ENCODE measurements around the gene SPG21. TPM values are rescaled to one million over a fixed set of nuclear protein-coding genes. Genes with fewer than 3 reads are reported as not detected.

Gene SPG21
- total and polyA plus RNA-seq, 2 of the 13 experiments (the other 11 are each of a cell fraction or from before 2014, with no cell fraction given): 36.7 to 42.4 TPM

- Histone ChIP-seq H3K36me3 (replicated peaks in 1 of 2; ENCODE audit: control insufficient read depth in 1 of 2, insufficient read depth in 2 of 2, low read length in 2 of 2) (no peaks in the 10 kb centered on the region), H3K79me2 (ENCODE audit: insufficient read depth, low read length) (no peaks in the 10 kb centered on the region), H3K4me1 (ENCODE audit: insufficient read depth, low read length) (0 out of 2 replicates have a peak, but pooled peaks cover 7% of the 10 kb centered on the region), H3K9ac (ENCODE audit: insufficient read depth, low read depth, low read length) (no peak overlapping the region), H3K4me2 (ENCODE audit: low read depth, low read length) (no peak overlapping the region), H4K20me1 (ENCODE audit: insufficient read depth, low read length) (no peaks in the 10 kb centered on the region), H3K9me3 (ENCODE audit: low read length) (no peaks in the 10 kb centered on the region), H3K27me3 (ENCODE audit: control insufficient read depth in 1 of 2, insufficient read depth in 2 of 2, low read length in 2 of 2) (no peaks in the 10 kb centered on the region), H3K27ac (ENCODE audit: extremely low read length, insufficient read depth, low read length) (no peak overlapping the region), H2AFZ (ENCODE audit: low read length) (no peak overlapping the region), H3K4me3 (replicated peaks in 1 of 3; ENCODE audit: insufficient read depth in 1 of 3, low read depth in 2 of 3, low read length in 3 of 3) (no peak overlapping the region)
- POLR2A ChIA-PET: no interaction called here
- in situ Hi-C loops (cut with HindIII; ENCODE audit: extremely low pct_ligation_motif_present, low pct_unique_long_range_greater_than_20kb) (no loop called here), intact Hi-C loops (cut with micrococcal nuclease; ENCODE audit: unreplicated experiment) (no loop called here)
- no peak for DNase-seq (ENCODE audit: low spot score)
- FAIRE-seq: no peak
- TF ChIP-seq GMEB2 (CRISPR knock-in tag; IDR thresholded peaks at IDR 0.05; ENCODE audit: low read depth): no peak
- peak; percentile 46; the same call in 1 of the 2 replicates for TF ChIP-seq CEBPB (IDR thresholded peaks at IDR 0.05; ENCODE audit: borderline replicate concordance, low read depth, low read length)
- CTCF ChIA-PET (ENCODE audit: low intra/inter-chr PET ratio, low total read pairs): no interaction called here
- 74% methylated on average over 3 of the region's 4 CpGs for WGBS (ENCODE audit: low lambda C conversion rate)
- no TSS peak for BruUV-seq (replicated peaks)
- ATAC-seq: no peak
Measured at GRCh38 chr15:64944961-64945360, 44.8 kb downstream of the SPG21 start.

GRCh38 chr15:64943512-64944225 lies 46.0 kb downstream of the SPG21 start:
- Histone ChIP-seq H3K27me3 (ENCODE audit: control insufficient read depth in 1 of 2, insufficient read depth in 2 of 2, low read length in 2 of 2) (no peaks in the 10 kb centered on the region), H3K9ac (ENCODE audit: insufficient read depth, low read depth, low read length) (no peak overlapping the region), H3K36me3 (replicated peaks in 1 of 2; ENCODE audit: control insufficient read depth in 1 of 2, insufficient read depth in 2 of 2, low read length in 2 of 2) (no peaks in the 10 kb centered on the region), H4K20me1 (ENCODE audit: insufficient read depth, low read length) (no peaks in the 10 kb centered on the region), H2AFZ (ENCODE audit: low read length) (no peak overlapping the region), H3K4me1 (ENCODE audit: insufficient read depth, low read length) (peaks cover 4% of the 10 kb centered on the region; the same call in 1 of the 2 replicates), H3K27ac (ENCODE audit: extremely low read length, insufficient read depth, low read length) (no peak overlapping the region), H3K79me2 (ENCODE audit: insufficient read depth, low read length) (no peaks in the 10 kb centered on the region), H3K9me3 (ENCODE audit: low read length) (no peaks in the 10 kb centered on the region), H3K4me2 (ENCODE audit: low read depth, low read length) (no peak overlapping the region), H3K4me3 (replicated peaks in 1 of 3; ENCODE audit: insufficient read depth in 1 of 3, low read depth in 2 of 3, low read length in 3 of 3) (no peak overlapping the region)
- WGBS (ENCODE audit: low lambda C conversion rate): 39% methylated on average over 5 of the region's 6 CpGs
- ChIA-PET CTCF (ENCODE audit: low intra/inter-chr PET ratio, low total read pairs) (no interaction called here), POLR2A (no interaction called here)
- no TSS peak for BruUV-seq (replicated peaks)
- no peak for FAIRE-seq
- DNase-seq (ENCODE audit: low spot score): no peak
- ATAC-seq: no peak
- in situ Hi-C loops (cut with HindIII; ENCODE audit: extremely low pct_ligation_motif_present, low pct_unique_long_range_greater_than_20kb): no loop called here
- intact Hi-C loops (cut with micrococcal nuclease; ENCODE audit: unreplicated experiment): no loop called here
- no peak for TF ChIP-seq CSRNP2 (CRISPR knock-in tag; conservative IDR thresholded peaks at IDR 0.05; ENCODE audit: low read depth)
- no peak for TF ChIP-seq MZF1 (CRISPR knock-in tag; IDR thresholded peaks at IDR 0.05; ENCODE audit: borderline replicate concordance)
- no peak for TF ChIP-seq ATF7-NPFF (CRISPR knock-in tag; IDR thresholded peaks at IDR 0.05; ENCODE audit: low read depth)
- TF ChIP-seq ZNF724P (CRISPR knock-in tag; IDR thresholded peaks at IDR 0.05; ENCODE audit: borderline replicate concordance): no peak
- no peak for TF ChIP-seq ZNF382 (CRISPR knock-in tag; IDR thresholded peaks at IDR 0.05; ENCODE audit: borderline replicate concordance)
- no peak for TF ChIP-seq FOXC1 (CRISPR knock-in tag; IDR thresholded peaks at IDR 0.05; ENCODE audit: borderline replicate concordance)
- TF ChIP-seq ZNF572 (CRISPR knock-in tag; IDR thresholded peaks at IDR 0.05): no peak
- no peak for TF ChIP-seq CSRNP1 (CRISPR knock-in tag; IDR thresholded peaks at IDR 0.05)
- no peak for TF ChIP-seq ZMYM2 (CRISPR knock-in tag; IDR thresholded peaks at IDR 0.05)
- no peak for TF ChIP-seq GZF1 (CRISPR knock-in tag; IDR thresholded peaks at IDR 0.05)
